ENCODE measurements around the gene TFF1. TPM values are rescaled to one million over a fixed set of nuclear protein-coding genes. Genes with fewer than 3 reads are reported as not detected.

TFF1 gene
- total RNA-seq, 2 experiments from 2014 or later = not detected

- intact Hi-C loops (cut with micrococcal nuclease) = no loop called here
- no peak overlapping the region for H3K27ac Mint-ChIP-seq
- H3K36me3 Mint-ChIP-seq = peaks cover 4% of the 10 kb centered on the region
- H3K27me3 Mint-ChIP-seq = peaks cover 8% of the 10 kb centered on the region
- POLR2A ChIA-PET = no interaction called here
- DNase-seq = peak; percentile 41
- H3K9me3 Mint-ChIP-seq = peaks cover 12% of the 10 kb centered on the region
- H3K4me1 Mint-ChIP-seq (ENCODE audit: low read depth) = no peaks in the 10 kb centered on the region
- CTCF ChIA-PET = interaction anchor here (0.5 to 5.6 kb wide), 11 partner anchors 14 to 507 kb away, joined by 3 to 29 read pairs (median 4); no protein-coding TSS in a partner anchor
- H3K4me3 Mint-ChIP-seq = no peak overlapping the region
Measured at GRCh38 chr21:42360317-42360716, 6.0 kb downstream of the TFF1 start.

GRCh38 chr21:42358937-42359336, 7.4 kb downstream of the TFF1 start:
- Mint-ChIP-seq H3K4me3 (no peak overlapping the region), H3K27ac (no peak overlapping the region), H3K9me3 (peaks cover 25% of the 10 kb centered on the region), H3K36me3 (peaks cover 11% of the 10 kb centered on the region), H3K4me1 (ENCODE audit: low read depth) (no peaks in the 10 kb centered on the region), H3K27me3 (peaks cover 4% of the 10 kb centered on the region)
- ChIA-PET CTCF (interaction anchor here (0.5 to 5.6 kb wide), 3 partner anchors 23 to 91 kb away, joined by 3 to 29 read pairs (median 20); no protein-coding TSS in a partner anchor), POLR2A (no interaction called here)
- no peak for DNase-seq
- intact Hi-C loops (cut with micrococcal nuclease) = no loop called here

DNA sequence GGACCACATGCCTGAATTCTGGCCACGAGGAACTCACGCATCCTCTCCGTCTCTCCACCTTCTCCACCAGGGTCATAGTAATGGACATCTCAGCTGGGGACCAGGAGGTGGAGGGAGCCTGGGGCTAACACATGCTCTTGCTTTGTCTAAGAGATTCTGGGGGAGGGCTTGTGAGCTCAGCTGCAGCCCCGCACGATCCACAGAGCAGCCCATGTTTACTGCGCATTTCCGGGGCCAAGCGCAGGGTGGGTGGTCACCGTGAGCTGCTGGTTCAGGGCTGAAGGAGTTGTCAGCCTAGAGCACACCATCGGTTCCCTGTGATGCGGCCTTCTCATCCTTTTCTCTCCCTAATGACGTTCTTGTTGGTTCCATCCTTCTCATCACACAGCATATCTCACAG, 8.1 kb downstream of the TFF1 start:
- Mint-ChIP-seq H3K4me3 (no peak overlapping the region), H3K4me1 (ENCODE audit: low read depth) (no peaks in the 10 kb centered on the region), H3K27me3 (peaks cover 4% of the 10 kb centered on the region), H3K36me3 (peaks cover 11% of the 10 kb centered on the region), H3K9me3 (peaks cover 29% of the 10 kb centered on the region), H3K27ac (no peak overlapping the region)
- intact Hi-C loops (cut with micrococcal nuclease) = no loop called here
- ChIA-PET CTCF (interaction anchor here (5.6 kb wide), 1 partner anchor 24 kb away, joined by 29 read pairs; no protein-coding TSS in a partner anchor), POLR2A (no interaction called here)
- DNase-seq = no peak

DNA sequence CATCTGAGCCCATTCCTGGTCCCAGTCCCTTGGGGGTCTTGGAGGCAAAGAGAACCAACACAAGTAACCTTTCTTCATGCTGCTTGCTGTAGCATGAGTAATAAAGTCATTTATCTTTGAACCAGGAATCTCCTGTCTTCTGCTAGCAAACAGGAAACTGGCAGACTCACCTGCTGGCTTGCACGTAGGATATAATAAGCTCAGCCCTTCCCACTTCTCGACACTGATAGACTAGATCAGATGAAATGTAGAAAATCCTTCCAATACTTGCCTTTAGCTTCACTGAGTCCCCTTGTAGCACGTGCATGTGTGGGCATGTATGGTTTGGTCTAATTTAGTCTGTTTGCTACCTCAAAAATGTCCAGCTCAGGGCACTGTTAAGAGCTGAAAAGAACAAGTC, 9.0 kb downstream of the TFF1 start:
- H3K9me3 Mint-ChIP-seq = peaks cover 29% of the 10 kb centered on the region
- H3K36me3 Mint-ChIP-seq = peaks cover 11% of the 10 kb centered on the region
- ChIA-PET CTCF (no interaction called here), POLR2A (no interaction called here)
- intact Hi-C loops (cut with micrococcal nuclease) = no loop called here
- H3K4me1 Mint-ChIP-seq (ENCODE audit: low read depth) = no peaks in the 10 kb centered on the region
- no peak overlapping the region for H3K27ac Mint-ChIP-seq
- DNase-seq = no peak
- H3K4me3 Mint-ChIP-seq = no peak overlapping the region
- H3K27me3 Mint-ChIP-seq = peaks cover 4% of the 10 kb centered on the region

DNA sequence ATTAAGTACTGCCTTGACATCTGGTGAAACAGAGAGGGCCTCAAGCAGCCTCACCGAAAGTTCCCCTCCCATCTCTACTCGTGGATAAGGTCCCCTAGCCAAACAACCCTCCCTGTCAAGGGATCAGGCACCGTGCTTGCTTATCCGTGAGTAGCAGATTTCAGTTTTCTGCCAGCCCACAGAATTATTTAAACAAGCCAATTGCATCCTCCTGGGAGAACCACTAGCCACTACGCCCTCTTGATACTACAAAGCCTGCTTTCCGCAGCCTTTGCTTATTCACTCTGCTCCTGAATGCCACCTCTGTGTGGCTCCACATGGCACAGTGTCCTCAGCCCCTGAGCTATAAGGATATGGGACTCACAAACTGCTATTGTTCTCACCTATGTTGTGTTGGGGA, 9.7 kb downstream of the TFF1 start:
- POLR2A ChIA-PET = no interaction called here
- H3K27me3 Mint-ChIP-seq = peaks cover 2% of the 10 kb centered on the region
- peaks cover 29% of the 10 kb centered on the region for H3K9me3 Mint-ChIP-seq
- intact Hi-C loops (cut with micrococcal nuclease) = no loop called here
- DNase-seq = no peak
- H3K4me1 Mint-ChIP-seq (ENCODE audit: low read depth) = no peaks in the 10 kb centered on the region
- CTCF ChIA-PET = interaction anchor here (1.2 kb wide), 1 partner anchor 110 kb away, joined by 3 read pairs; no protein-coding TSS in a partner anchor
- no peak overlapping the region for H3K4me3 Mint-ChIP-seq
- H3K27ac Mint-ChIP-seq = no peak overlapping the region
- H3K36me3 Mint-ChIP-seq = peaks cover 11% of the 10 kb centered on the region

DNA sequence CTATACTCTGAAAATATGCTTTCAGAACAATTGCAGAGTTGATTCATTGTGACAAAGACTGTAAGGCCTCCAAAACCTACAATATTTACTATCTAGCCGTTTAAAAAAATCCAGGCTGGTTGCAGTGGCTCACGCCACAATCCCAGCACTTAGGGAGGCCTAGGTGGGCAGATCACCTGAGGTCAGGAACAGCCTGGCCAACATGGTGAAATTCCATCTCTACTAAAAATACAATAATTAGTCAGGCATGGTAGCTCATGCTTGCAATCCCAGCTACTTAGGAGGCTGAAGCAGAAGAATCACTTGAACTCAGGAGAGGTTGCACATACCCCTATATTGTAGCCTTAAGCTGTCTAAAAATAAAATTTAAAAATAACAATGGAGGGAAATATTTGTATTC, 10.3 kb downstream of the TFF1 start:
- Mint-ChIP-seq H3K27me3 (peaks cover 2% of the 10 kb centered on the region), H3K9me3 (peaks cover 29% of the 10 kb centered on the region), H3K27ac (no peak overlapping the region), H3K36me3 (peaks cover 11% of the 10 kb centered on the region), H3K4me1 (ENCODE audit: low read depth) (no peaks in the 10 kb centered on the region), H3K4me3 (no peak overlapping the region)
- POLR2A ChIA-PET = interaction anchor here (0.6 kb wide), 1 partner anchor 27 kb away, joined by 3 read pairs; no protein-coding TSS in a partner anchor
- DNase-seq = no peak
- CTCF ChIA-PET = interaction anchor here (1.2 kb wide), 1 partner anchor 111 kb away, joined by 3 read pairs; no protein-coding TSS in a partner anchor
- intact Hi-C loops (cut with micrococcal nuclease) = no loop called here

- Mint-ChIP-seq H3K27ac (no peak overlapping the region), H3K4me1 (ENCODE audit: low read depth) (no peaks in the 10 kb centered on the region), H3K9me3 (peaks cover 29% of the 10 kb centered on the region), H3K4me3 (no peak overlapping the region), H3K36me3 (peaks cover 11% of the 10 kb centered on the region), H3K27me3 (peaks cover 2% of the 10 kb centered on the region)
- no peak for DNase-seq
- ChIA-PET CTCF (interaction anchor here (0.8 kb wide), 1 partner anchor 95 kb away, joined by 3 read pairs; no protein-coding TSS in a partner anchor), POLR2A (interaction anchor here (0.7 kb wide), 1 partner anchor 344 kb away, joined by 3 read pairs; no protein-coding TSS in a partner anchor)
- intact Hi-C loops (cut with micrococcal nuclease) = no loop called here
Measured at GRCh38 chr21:42353623-42354022, 12.7 kb downstream of the TFF1 start.

GRCh38 chr21:42352441-42353095, 13.8 kb downstream of the TFF1 start:
- Mint-ChIP-seq H3K27me3 (no peaks in the 10 kb centered on the region), H3K36me3 (peaks cover 11% of the 10 kb centered on the region), H3K4me1 (ENCODE audit: low read depth) (no peaks in the 10 kb centered on the region), H3K27ac (no peak overlapping the region), H3K9me3 (peaks cover 29% of the 10 kb centered on the region), H3K4me3 (no peak overlapping the region)
- DNase-seq = no peak
- ChIA-PET POLR2A (no interaction called here), CTCF (no interaction called here)
- intact Hi-C loops (cut with micrococcal nuclease) = no loop called here

DNA sequence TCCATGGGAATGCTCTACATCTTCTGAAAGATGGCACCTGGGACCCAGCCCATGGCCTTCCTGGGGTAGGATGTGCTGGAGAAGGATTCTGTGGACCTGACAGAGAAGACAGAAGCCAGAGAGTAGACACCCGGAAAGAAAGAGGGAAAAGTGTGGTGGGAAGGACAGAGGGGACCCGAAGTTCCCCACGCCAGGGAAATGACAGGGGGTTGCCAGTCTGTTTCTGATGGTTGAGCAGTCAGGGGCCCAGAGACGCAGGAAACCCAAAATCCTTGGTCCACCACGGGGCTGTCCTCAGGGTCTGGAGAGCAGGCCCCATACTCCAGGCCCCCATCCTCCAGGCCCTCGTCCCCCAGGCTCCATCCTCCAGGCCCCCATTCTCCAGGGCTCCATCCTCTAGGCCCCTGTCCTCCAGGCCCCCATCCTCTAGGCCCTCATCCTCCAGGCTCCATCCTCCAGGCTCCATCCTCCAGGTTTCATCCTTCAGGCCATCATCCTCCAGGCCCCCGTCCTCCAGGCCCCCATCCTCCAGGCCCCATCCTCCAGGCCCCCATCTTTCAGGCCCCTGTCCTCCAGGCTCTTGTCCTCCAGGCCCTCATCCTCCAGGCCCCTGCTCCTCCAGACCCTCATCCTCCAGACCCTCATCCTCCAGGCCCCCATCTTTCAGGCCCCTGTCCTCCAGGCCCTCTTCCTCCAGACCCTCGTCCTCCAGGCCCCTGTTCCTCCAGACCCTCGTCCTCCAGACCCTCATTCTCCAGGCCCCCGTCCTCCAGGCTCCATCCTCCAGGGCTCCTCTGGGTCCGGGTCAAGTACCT, 14.5 kb downstream of the TFF1 start:
- intact Hi-C loops (cut with micrococcal nuclease) = no loop called here
- Mint-ChIP-seq H3K4me1 (ENCODE audit: low read depth) (no peaks in the 10 kb centered on the region), H3K4me3 (no peak overlapping the region), H3K9me3 (peaks cover 27% of the 10 kb centered on the region), H3K27me3 (no peaks in the 10 kb centered on the region), H3K27ac (no peak overlapping the region), H3K36me3 (peaks cover 11% of the 10 kb centered on the region)
- POLR2A ChIA-PET = no interaction called here
- CTCF ChIA-PET = no interaction called here
- no peak for DNase-seq

DNA sequence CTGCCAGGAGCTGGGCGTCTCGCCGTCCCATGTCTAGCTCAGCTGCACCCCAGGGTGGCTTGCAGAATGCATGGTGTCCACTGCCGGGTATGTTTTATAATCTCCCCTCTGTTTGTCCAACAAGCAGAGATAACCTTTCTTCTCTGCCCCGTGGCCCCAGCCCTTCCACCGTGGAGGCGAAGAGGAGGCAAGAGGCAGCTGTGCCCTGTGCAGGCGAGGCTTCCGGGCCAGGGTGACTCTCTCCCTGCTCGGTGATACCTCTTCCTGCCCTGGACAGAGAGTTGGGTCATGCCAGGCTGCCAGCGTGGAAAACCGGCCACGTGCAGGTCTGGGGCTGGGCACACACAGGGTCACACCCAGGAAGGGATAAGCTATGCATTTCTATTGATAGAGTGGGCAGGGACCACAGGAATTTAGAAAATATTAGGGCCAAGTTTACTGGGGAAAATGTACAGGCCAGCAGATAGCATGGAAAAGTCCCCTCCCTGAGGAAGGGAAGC, 15.4 kb downstream of the TFF1 start, which contains the start of gene TFF2:
TSS of gene TFF2 (minus strand) at position 68 of the 500 bp plus-strand sequence. CDS start at position 31, 37 bp downstream.
- peaks cover 22% of the 10 kb centered on the region for H3K9me3 Mint-ChIP-seq
- peaks cover 11% of the 10 kb centered on the region for H3K36me3 Mint-ChIP-seq
- ChIA-PET POLR2A (interaction anchor here (0.5 kb wide), 1 partner anchor 474 kb away, joined by 3 read pairs; no protein-coding TSS in a partner anchor), CTCF (no interaction called here)
- H3K4me3 Mint-ChIP-seq = no peak within 1 kb of the TSS
- no peaks in the 10 kb centered on the region for H3K4me1 Mint-ChIP-seq (ENCODE audit: low read depth)
- no peak for DNase-seq
- H3K27me3 Mint-ChIP-seq = no peaks in the 10 kb centered on the region
- intact Hi-C loops (cut with micrococcal nuclease) = no loop called here
- no peak within 1 kb of the TSS for H3K27ac Mint-ChIP-seq

DNA sequence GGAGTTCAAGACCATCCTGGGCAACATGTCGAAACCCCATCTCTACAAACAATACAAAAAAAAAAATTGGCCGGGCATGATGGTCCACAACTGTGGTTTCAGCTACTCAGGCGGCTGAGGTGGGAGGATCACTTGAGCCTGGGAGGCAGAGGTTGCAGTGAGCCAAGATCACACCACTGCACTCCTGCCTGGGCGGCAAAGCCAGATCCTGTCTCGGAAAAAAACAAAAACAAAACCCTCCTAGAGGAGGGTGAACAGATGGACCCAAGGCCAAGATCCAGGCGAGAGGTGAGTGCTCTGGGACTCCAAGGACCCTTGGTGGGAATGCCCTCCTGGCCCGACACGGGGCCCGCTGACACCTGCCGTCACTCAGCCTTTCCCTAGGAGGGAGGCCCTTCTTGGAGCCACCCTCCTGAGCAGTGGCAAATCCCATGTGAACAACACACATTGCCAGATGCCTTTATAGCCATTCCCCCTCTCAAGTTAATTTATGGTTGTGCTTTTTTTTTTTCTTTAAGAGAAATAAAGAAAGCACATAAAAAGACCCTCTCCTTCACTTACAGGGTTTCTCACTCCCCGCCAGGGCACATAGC, 15.9 kb downstream of the TFF1 start:
- CTCF ChIA-PET = no interaction called here
- intact Hi-C loops (cut with micrococcal nuclease) = no loop called here
- H3K27me3 Mint-ChIP-seq = no peaks in the 10 kb centered on the region
- no peak overlapping the region for H3K4me3 Mint-ChIP-seq
- no peaks in the 10 kb centered on the region for H3K4me1 Mint-ChIP-seq (ENCODE audit: low read depth)
- H3K9me3 Mint-ChIP-seq = peaks cover 18% of the 10 kb centered on the region
- H3K36me3 Mint-ChIP-seq = peaks cover 7% of the 10 kb centered on the region
- H3K27ac Mint-ChIP-seq = no peak overlapping the region
- DNase-seq = no peak
- POLR2A ChIA-PET = no interaction called here

Measured in activated CD4-positive, alpha-beta memory T cell treated with anti-CD3 and anti-CD28 coated beads for 36 hours (primary cell).